Endothelial cell of umbilical vein (primary cell): Measurements from ENCODE around the gene VWA8. TPM values are rescaled to one million over a fixed set of nuclear protein-coding genes. Genes with fewer than 3 reads are reported as not detected.

Experiments used
- BruUV-seq: library from RNA; stranded (reverse); fragments of 400-500 nt; replicated peaks from 2 replicates; lab custom pipeline; 2021; lab: Mats Ljungman, UMichigan
- CTCF ChIA-PET: fragments of 300-600, 350-600 bp; sonication (Branson Sonifier 250); formaldehyde crosslinking; loops from one replicate; lab custom pipeline; 2021; ENCODE audit warnings: antibody characterized with exemption, inconsistent platforms; lab: Charles Lee
- POLR2A ChIA-PET: fragments of 300-600, 350-600 bp; sonication (Branson Sonifier 250); formaldehyde crosslinking; loops from one replicate; lab custom pipeline; 2021; ENCODE audit warnings: antibody characterized with exemption, inconsistent platforms; lab: Charles Lee
- DNase-seq: peaks from one replicate; pipeline ENCODE4 v3.0.0-alpha.2; 2011; ENCODE audit warnings: low read depth, low spot score
- FAIRE-seq: peaks from 2 replicates; lab custom pipeline; 2011; peaks lifted over from hg19 to GRCh38; lab: Jason Lieb, UNC
- H2AFZ ChIP-seq: 2 replicates; pipeline ENCODE4 v1.6.0; 2012; ENCODE audit warnings: low read depth, low read length, control low read depth, inconsistent platforms
- H3K27ac ChIP-seq: 2 replicates; pipeline ENCODE4 v1.5.1; 2011; ENCODE audit warnings: low read depth, mild to moderate bottlenecking, control low read depth, low read length, moderate library complexity; ENCODE audit not compliant: insufficient read depth
- H3K27me3 ChIP-seq, 2 experiments: 2 replicates each; pipeline versions ENCODE4 v1.6.0 to v1.6.1; 2011; ENCODE audit warnings: low read length in 2 of 2, mixed read lengths in 1 of 2; ENCODE audit not compliant: control insufficient read depth in 2 of 2, insufficient read depth in 2 of 2
- H3K36me3 ChIP-seq, 2 experiments: 2 replicates in 1 of 2; 3 replicates in 1 of 2; pipeline ENCODE4 v1.5.1; 2011; ENCODE audit warnings: low read length in 2 of 2, mild to moderate bottlenecking in 1 of 2, moderate library complexity in 1 of 2; ENCODE audit not compliant: control insufficient read depth in 2 of 2, insufficient read depth in 2 of 2; ENCODE audit errors: extremely low read depth in 1 of 2
- H3K4me1 ChIP-seq: 3 replicates; pipeline ENCODE4 v1.5.1; 2011; ENCODE audit warnings: mild to moderate bottlenecking, low read length; ENCODE audit not compliant: control insufficient read depth, insufficient read depth; ENCODE audit errors: extremely low read depth
- H3K4me2 ChIP-seq: 2 replicates; pipeline ENCODE4 v1.6.1; 2011; ENCODE audit warnings: low read length, control low read depth, mixed read lengths; ENCODE audit not compliant: insufficient read depth
- H3K4me3 ChIP-seq, 3 experiments: fragments of 200-600 bp in 1 of 3; sonication (generic), shearing (Covaris generic) in 1 of 3; replicated peaks in 1 of 3; 2 replicates each; pipeline ENCODE4 v1.5.1; 2011 to 2016; ENCODE audit warnings: control low read depth in 3 of 3, low read length in 3 of 3, mild to moderate bottlenecking in 2 of 3, inconsistent platforms in 1 of 3, low read depth in 1 of 3, moderate library complexity in 1 of 3; ENCODE audit not compliant: insufficient read depth in 1 of 3
- H3K79me2 ChIP-seq: 2 replicates; pipeline ENCODE4 v1.6.0; 2012; ENCODE audit warnings: low read length, inconsistent platforms; ENCODE audit not compliant: control insufficient read depth, insufficient read depth
- H3K9ac ChIP-seq: replicated peaks from 2 replicates; pipeline ENCODE3; 2011; ENCODE audit warnings: low read length, control low read depth; ENCODE audit not compliant: insufficient read depth; ENCODE audit errors: extremely low read depth
- H3K9me1 ChIP-seq: replicated peaks from 3 replicates; pipeline ENCODE4 v1.6.0; 2011; ENCODE audit warnings: mild to moderate bottlenecking, low read length; ENCODE audit not compliant: control insufficient read depth, insufficient read depth; ENCODE audit errors: extremely low read depth
- H3K9me3 ChIP-seq: replicated peaks from 2 replicates; pipeline ENCODE4 v1.5.1; 2012; ENCODE audit warnings: low read length, inconsistent platforms; ENCODE audit not compliant: control insufficient read depth, insufficient read depth
- H4K20me1 ChIP-seq: replicated peaks from 2 replicates; pipeline ENCODE3; 2011; ENCODE audit warnings: mild to moderate bottlenecking, low read length; ENCODE audit not compliant: control insufficient read depth, insufficient read depth; ENCODE audit errors: extremely low read depth
- EZH2 ChIP-seq: IDR thresholded peaks from 2 replicates; pipeline ENCODE4 v1.6.1; 2012; ENCODE audit warnings: borderline replicate concordance, low read depth, mild to moderate bottlenecking, moderate library complexity, low read length, inconsistent platforms; ENCODE audit not compliant: severe bottlenecking
- FOS ChIP-seq: IDR thresholded peaks from 2 replicates; pipeline ENCODE4 v1.6.1; 2011; ENCODE audit warnings: mild to moderate bottlenecking, low read length, moderate library complexity, borderline replicate concordance; ENCODE audit not compliant: insufficient read depth
- GATA2 ChIP-seq: IDR thresholded peaks from 2 replicates; pipeline ENCODE4 v1.7.0; 2011; ENCODE audit warnings: low read depth, mild to moderate bottlenecking, moderate library complexity, mixed read lengths, low read length; ENCODE audit not compliant: insufficient read length, insufficient read depth
- JUN ChIP-seq: IDR thresholded peaks from 2 replicates; pipeline ENCODE4 v1.6.1; 2011; ENCODE audit warnings: borderline replicate concordance, low read depth; ENCODE audit not compliant: insufficient read length, insufficient read depth
- MAX ChIP-seq: IDR thresholded peaks from 2 replicates; pipeline ENCODE4 v1.6.1; 2011; ENCODE audit not compliant: insufficient read depth, insufficient read length
- MYC ChIP-seq: IDR thresholded peaks from one replicate; pipeline ENCODE4 v1.6.1; 2011; ENCODE audit warnings: mild to moderate bottlenecking, low read depth, low read length
- POLR2A ChIP-seq: IDR thresholded peaks from 2 replicates; pipeline ENCODE4 v1.6.1; 2012; ENCODE audit warnings: low read depth, mild to moderate bottlenecking, control low read depth, low read length
- POLR2AphosphoS5 ChIP-seq: IDR thresholded peaks from 2 replicates; pipeline ENCODE4 v1.6.1; 2012; ENCODE audit warnings: low read depth, mild to moderate bottlenecking, control low read depth, low read length, moderate library complexity; ENCODE audit not compliant: insufficient read depth
- dilution Hi-C: fragments of 300-500 bp; cut with MboI; formaldehyde crosslinking; loops from one replicate; pipeline ENCODE4 v1.15.0; 2019; ENCODE audit warnings: low sequenced_read_pairs; ENCODE audit not compliant: extremely low pct_ligation_motif_present
- intact Hi-C: fragments of 100-400 bp; cut with micrococcal nuclease; formaldehyde crosslinking; loops from one replicate; pipeline ENCODE4 v1.10.0; 2022
- polyA plus RNA-seq, 4 experiments: library from polyadenylated mRNA; depleted of rRNA in 3 of 4; stranded (reverse) in 3 of 4; unstranded in 1 of 4; fragments of >200 nt; gene quantifications; 2 replicates each; pipeline versions ENCODE4 v1.2.1 to v1.2.3, GENCODE V29; 2011 to 2012; ENCODE audit warnings: missing spikeins in 1 of 4
- total RNA-seq: library from RNA; stranded (reverse); gene quantifications from 2 replicates; pipeline ENCODE4 v1.2.3, GENCODE V29; 2021
- TF ChIP-seq, protein P1 (sequence below), 2 donors: IDR thresholded peaks; 1 replicate in 1 of 2; 2 replicates in 1 of 2; pipeline ENCODE4 v1.5.1; 2011; ENCODE audit warnings: low read length in 2 of 2, mild to moderate bottlenecking in 2 of 2, moderate library complexity in 2 of 2, control low read depth in 1 of 2, inconsistent platforms in 1 of 2, low read depth in 1 of 2; ENCODE audit not compliant: insufficient read depth in 1 of 2; ENCODE audit errors: extremely low read depth in 1 of 2

VWA8 gene
- total and polyA plus RNA-seq, 2 donors (not counting 3 experiments of a cell fraction or from before 2014, with no cell fraction given), result 2.9 to 11.3 TPM

GRCh38 chr13:41639955-41640780, 320.7 kb downstream of the VWA8 start:
- Histone ChIP-seq H3K27me3 (no peaks in the 10 kb centered on the region), H3K9me3 (no peaks in the 10 kb centered on the region), H3K27ac (no peak overlapping the region), H3K4me2 (no peak overlapping the region), H4K20me1 (no peaks in the 10 kb centered on the region), H3K9ac (no peak overlapping the region), H3K4me1 (peaks cover 21% of the 10 kb centered on the region), H3K4me3 (no peak overlapping the region), H3K79me2 (no peaks in the 10 kb centered on the region), H3K36me3 (no peaks in the 10 kb centered on the region), H3K9me1 (no peaks in the 10 kb centered on the region), H2AFZ (no peak overlapping the region)
- DNase-seq (peak; percentile 36), FAIRE-seq (no peak)
- no peak for TF ChIP-seq JUN
- TF ChIP-seq POLR2A, result no peak
- TF ChIP-seq, protein P1, sequence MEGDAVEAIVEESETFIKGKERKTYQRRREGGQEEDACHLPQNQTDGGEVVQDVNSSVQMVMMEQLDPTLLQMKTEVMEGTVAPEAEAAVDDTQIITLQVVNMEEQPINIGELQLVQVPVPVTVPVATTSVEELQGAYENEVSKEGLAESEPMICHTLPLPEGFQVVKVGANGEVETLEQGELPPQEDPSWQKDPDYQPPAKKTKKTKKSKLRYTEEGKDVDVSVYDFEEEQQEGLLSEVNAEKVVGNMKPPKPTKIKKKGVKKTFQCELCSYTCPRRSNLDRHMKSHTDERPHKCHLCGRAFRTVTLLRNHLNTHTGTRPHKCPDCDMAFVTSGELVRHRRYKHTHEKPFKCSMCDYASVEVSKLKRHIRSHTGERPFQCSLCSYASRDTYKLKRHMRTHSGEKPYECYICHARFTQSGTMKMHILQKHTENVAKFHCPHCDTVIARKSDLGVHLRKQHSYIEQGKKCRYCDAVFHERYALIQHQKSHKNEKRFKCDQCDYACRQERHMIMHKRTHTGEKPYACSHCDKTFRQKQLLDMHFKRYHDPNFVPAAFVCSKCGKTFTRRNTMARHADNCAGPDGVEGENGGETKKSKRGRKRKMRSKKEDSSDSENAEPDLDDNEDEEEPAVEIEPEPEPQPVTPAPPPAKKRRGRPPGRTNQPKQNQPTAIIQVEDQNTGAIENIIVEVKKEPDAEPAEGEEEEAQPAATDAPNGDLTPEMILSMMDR (IDR thresholded peaks at IDR 0.05; ENCODE audit: extremely low read depth in 1 of 2, insufficient read depth in 1 of 2, low read depth in 1 of 2, low read length in 2 of 2), result no peak
- TF ChIP-seq FOS, result no peak
- TF ChIP-seq MYC, result no peak
- TF ChIP-seq POLR2AphosphoS5, result no peak
- TF ChIP-seq EZH2, result no peak
- no peak for TF ChIP-seq GATA2
- no peak for TF ChIP-seq MAX
- POLR2A ChIA-PET, result no interaction called here
- dilution Hi-C loops, result no loop called here
- CTCF ChIA-PET, result no interaction called here
- intact Hi-C loops, result loop anchor here (10.0 kb wide), 2 partner anchors 75 to 445 kb away; partner anchors contain the start of gene KBTBD7
- BruUV-seq, result no TSS peak
